Heart right ventricle (tissue), 16 donors: ENCODE data around the gene MORC4. TPM values are rescaled to one million over a fixed set of nuclear protein-coding genes. Genes with fewer than 3 reads are reported as not detected.

Experiments used
- ATAC-seq, 8 donors: fragments of 200-7000 bp; cut with Tn5 transposase; one replicate each; pipeline ENCODE4 v1.9.1; 2020; ENCODE audit warnings: mild to moderate bottlenecking in 8 of 8, moderate library complexity in 8 of 8, moderate number of reproducible peaks in 1 of 8
- DNase-seq, 2 donors: peaks; one replicate each; pipeline ENCODE4 v3.0.0-alpha.2; 2020
- H3K27ac ChIP-seq, 10 donors: fragments of 200-600 bp; sonication (generic) in 2 of 10; one replicate each; pipeline versions ENCODE4 v1.5.0 to v1.8.0; 2020 to 2022; ENCODE audit warnings: mild to moderate bottlenecking in 3 of 10
- H3K27me3 ChIP-seq, 7 donors: fragments of 200-600 bp; one replicate each; pipeline ENCODE4 v1.8.0; 2021 to 2022; ENCODE audit warnings: mild to moderate bottlenecking in 2 of 7
- H3K36me3 ChIP-seq, 9 donors: fragments of 200-600 bp; sonication (generic) in 1 of 9; one replicate each; pipeline versions ENCODE4 v1.5.0 to v1.8.0; 2020 to 2022; ENCODE audit warnings: mild to moderate bottlenecking in 2 of 9
- H3K4me1 ChIP-seq, 9 donors: fragments of 200-600 bp; sonication (generic) in 1 of 9; one replicate each; pipeline versions ENCODE4 v1.5.0 to v1.8.0; 2020 to 2022; ENCODE audit warnings: mild to moderate bottlenecking in 4 of 9
- H3K4me3 ChIP-seq, 10 donors: fragments of 200-600 bp; sonication (generic) in 2 of 10; one replicate each; pipeline versions ENCODE4 v1.5.0 to v1.8.0; 2020 to 2022; ENCODE audit warnings: mild to moderate bottlenecking in 7 of 10, moderate library complexity in 2 of 10
- H3K9me3 ChIP-seq, 11 donors: fragments of 200-600 bp in 10 of 11; sonication (generic) in 2 of 11; one replicate each; pipeline versions ENCODE4 v1.5.0 to v1.8.0; 2013 to 2022; ENCODE audit warnings: mild to moderate bottlenecking in 2 of 11, control low read depth in 1 of 11, moderate library complexity in 1 of 11
- CTCF ChIP-seq, 9 donors: fragments of 200-600 bp; sonication (generic) in 2 of 9; IDR thresholded peaks; one replicate each; pipeline versions ENCODE4 v1.5.0 to v1.8.0; 2021 to 2022; ENCODE audit warnings: antibody characterized with exemption in 9 of 9, mild to moderate bottlenecking in 5 of 9, moderate library complexity in 1 of 9
- WGBS, 2 donors: extraction: QIAGEN DNeasy Blood & Tissue Kit; methylation state at CpG; one replicate each; pipeline ENCODE4 v1.1.7; 2013; ENCODE audit warnings: inconsistent platforms in 1 of 2; 5-methylcytosine and 5-hydroxymethylcytosine counted together
- intact Hi-C, 10 donors: fragments of 100-400 bp; cut with DNase I; formaldehyde crosslinking; loops; one replicate each; pipeline versions ENCODE4 v1.11.1 to v1.14.2; 2022
- polyA plus RNA-seq, 2 donors: library from polyadenylated mRNA; stranded (reverse); fragments of 200-250 nt; gene quantifications; one replicate each; pipeline ENCODE4 v1.2.3, GENCODE V29; 2013
- total RNA-seq, 10 donors: library from RNA; stranded (reverse); fragmentation: NEBNext Ultra II Directional in 3 of 10; extraction: Animal tissue kit (Norgen Biotek cat#: 25700) in 3 of 10; gene quantifications; one replicate each; pipeline versions ENCODE4 v1.2.1 to v1.2.4, GENCODE V29; 2021 to 2023
- donor health status: Arrhythmogenic right ventricular cardiomyopathy.
- donor health status: ischemic (EF 13 %, LVEDD 7.1; RV severe dilation, severe dysfunction).
- donor health status: healthy with polysubstance abuse.
- donor health status: DM: no; HTN: yes; CAD: no.
- donor health status: DM: no; HTN: no; CAD: no.
- donor health status: ischemic (EF 25% LVEDD 6.9; RV normal size, moderate dysfunction).
- donor health status: ischemic (EF 25% LVEDD 5.7; RV mildly dilated, moderate dysfunction).
- donor health status: healthy.
- donor health status: DM: yes; HTN: yes; CAD: no.
- donor health status: Ischemic cardiomyopathy.
- donor health status: ischemic (EF 35%, LVEDD 5.7; RV mildly dilated, moderate dysfunction).
- donor health status: nonischemic (EF 11% LVEDD 7.7; RV severe dilation, severe dysfunction).
- donor health status: DM: yes; HTN: yes; CAD: no.
- donor health status: PGD.
- donor health status: ischemic (EF 29% LVEDD 5.4; RV normal size, mild dysfunction).
- donor health status: nonischemic (EF 23%, LVEDD 6.1; RV moderate dilation, normal function).

MORC4 gene
- total and polyA plus RNA-seq, 12 donors: 2.2 to 3.5 (median 2.7) TPM

GRCh38 chrX:106950381-106950780 is 49.6 kb downstream of the MORC4 start:
- no peak for TF ChIP-seq CTCF (IDR thresholded peaks at IDR 0.05)
- intact Hi-C loops: loop anchor here in 3 of 10 donors (5.0 kb wide), 2 partner anchors 48 to 53 kb away; partner anchors contain the start of gene RIPPLY1 (in 1 of the 3)
- H3K36me3 ChIP-seq: peaks cover 0 to 22% (median 0%) of the 10 kb centered on the region in 9 donors
- no peaks in the 10 kb centered on the region for H3K4me1 ChIP-seq
- 96 to 98% methylated on average over 2 of the region's 2 CpGs for WGBS, 2 donors
- H3K27me3 ChIP-seq: peaks cover 0 to 42% (median 0%) of the 10 kb centered on the region in 7 donors
- no peak overlapping the region for H3K27ac ChIP-seq
- ATAC-seq (no peak), DNase-seq (no peak)
- no peaks in the 10 kb centered on the region for H3K9me3 ChIP-seq
- H3K4me3 ChIP-seq: no peak overlapping the region

GRCh38 chrX:106949366-106949765 is 50.6 kb downstream of the MORC4 start:
- WGBS, 2 donors: 89 to 100% methylated on average over 1 of the region's 1 CpG
- intact Hi-C loops: no loop called here
- TF ChIP-seq CTCF (IDR thresholded peaks at IDR 0.05): no peak

GRCh38 chrX:106948641-106949040 is 51.4 kb downstream of the MORC4 start:
- DNase-seq (no peak), ATAC-seq (no peak)
- TF ChIP-seq CTCF (IDR thresholded peaks at IDR 0.05): no peak
- Histone ChIP-seq H3K4me1 (no peaks in the 10 kb centered on the region), H3K36me3 (peaks cover 0 to 12% (median 0%) of the 10 kb centered on the region in 9 donors), H3K27ac (no peak overlapping the region), H3K9me3 (no peaks in the 10 kb centered on the region), H3K27me3 (peaks cover 0 to 42% (median 0%) of the 10 kb centered on the region in 7 donors), H3K4me3 (no peak overlapping the region)
- 95 to 98% methylated on average over 3 of the region's 3 CpGs for WGBS, 2 donors
- intact Hi-C loops: no loop called here

More at GRCh38 chrX:106949366-106949765, 50.6 kb downstream of the MORC4 start:
- Histone ChIP-seq H3K4me1 (no peaks in the 10 kb centered on the region), H3K27me3 (peaks cover 0 to 42% (median 0%) of the 10 kb centered on the region in 7 donors), H3K27ac (no peak overlapping the region), H3K4me3 (no peak overlapping the region), H3K9me3 (no peaks in the 10 kb centered on the region), H3K36me3 (peaks cover 0 to 12% (median 0%) of the 10 kb centered on the region in 9 donors)
- ATAC-seq (no peak), DNase-seq (no peak)

GRCh38 chrX:106946464-106946863 is 53.5 kb downstream of the MORC4 start:
- TF ChIP-seq CTCF (IDR thresholded peaks at IDR 0.05): no peak
- Histone ChIP-seq H3K4me3 (no peak overlapping the region), H3K27me3 (peaks cover 0 to 39% (median 0%) of the 10 kb centered on the region in 7 donors), H3K4me1 (no peaks in the 10 kb centered on the region), H3K27ac (no peak overlapping the region), H3K36me3 (peaks cover 0 to 25% (median 0%) of the 10 kb centered on the region in 9 donors), H3K9me3 (no peaks in the 10 kb centered on the region)
- no peak for ATAC-seq
- 94 to 98% methylated on average over 3 of the region's 3 CpGs for WGBS, 2 donors
- intact Hi-C loops: no loop called here
- DNase-seq: no peak
